ENCODE data around the gene CREB3L2. TPM values are rescaled to one million over a fixed set of nuclear protein-coding genes. Genes with fewer than 3 reads are reported as not detected.

Gene CREB3L2
- total RNA-seq, 3 donors from 2014 or later (not counting 1 experiment from before 2014, with no cell fraction given), result 45.9 to 54.6 (median 52.5) TPM

- no peak for TF ChIP-seq CTCF (IDR thresholded peaks at IDR 0.05)
- Mint-ChIP-seq H3K36me3 (no peaks in the 10 kb centered on the region), H3K27me3 (ENCODE audit: low read depth in 2 of 2) (peaks cover 53 to 79% of the 10 kb centered on the region in 2 donors), H3K4me3 (no peak overlapping the region), H3K9me3 (no peaks in the 10 kb centered on the region), H3K4me1 (peaks cover 4 to 6% of the 10 kb centered on the region in 2 donors), H3K27ac (no peak overlapping the region)
- Histone ChIP-seq H3K4me1 (ENCODE audit: control insufficient read depth, insufficient read depth, low read length) (peaks cover 13% of the 10 kb centered on the region), H3K9me3 (ENCODE audit: control insufficient read depth, insufficient read depth, low read length) (no peaks in the 10 kb centered on the region), H3K27me3 (ENCODE audit: control insufficient read depth, insufficient read depth, low read length) (peaks cover 39% of the 10 kb centered on the region), H3K36me3 (ENCODE audit: control insufficient read depth, insufficient read depth, low read length) (no peaks in the 10 kb centered on the region), H3K4me3 (ENCODE audit: low read length) (no peak overlapping the region), H3K27ac (ENCODE audit: low read length) (no peak overlapping the region)
- ATAC-seq (no peak), DNase-seq (no peak)
- WGBS (ENCODE audit: insufficient coverage), result 78% methylated on average over 8 of the region's 8 CpGs
- intact Hi-C loops (cut with micrococcal nuclease), result no loop called here
Measured at GRCh38 chr7:137844677-137845425, 157.0 kb downstream of the CREB3L2 start.

- Histone ChIP-seq H3K27me3 (ENCODE audit: control insufficient read depth, insufficient read depth, low read length) (peaks cover 16% of the 10 kb centered on the region), H3K4me1 (ENCODE audit: control insufficient read depth, insufficient read depth, low read length) (no peaks in the 10 kb centered on the region), H3K4me3 (ENCODE audit: low read length) (no peak overlapping the region), H3K9me3 (ENCODE audit: control insufficient read depth, insufficient read depth, low read length) (no peaks in the 10 kb centered on the region), H3K36me3 (ENCODE audit: control insufficient read depth, insufficient read depth, low read length) (no peaks in the 10 kb centered on the region), H3K27ac (ENCODE audit: low read length) (no peak overlapping the region)
- TF ChIP-seq CTCF (IDR thresholded peaks at IDR 0.05), result no peak
- H3K27ac Mint-ChIP-seq, result no peak overlapping the region
- DNase-seq, result no peak
- 85% methylated on average over 3 of the region's 6 CpGs for WGBS (ENCODE audit: insufficient coverage)
- no peak for ATAC-seq
- H3K9me3 Mint-ChIP-seq, result no peaks in the 10 kb centered on the region
- H3K4me1 Mint-ChIP-seq, result no peaks in the 10 kb centered on the region
- intact Hi-C loops (cut with micrococcal nuclease), result no loop called here
- H3K36me3 Mint-ChIP-seq, result no peaks in the 10 kb centered on the region
- no peak overlapping the region for H3K4me3 Mint-ChIP-seq
- H3K27me3 Mint-ChIP-seq (ENCODE audit: low read depth in 2 of 2), result peaks cover 40 to 70% of the 10 kb centered on the region in 2 donors
Measured at GRCh38 chr7:137839903-137840779, 161.7 kb downstream of the CREB3L2 start.

GRCh38 chr7:137838706-137839315 lies 163.1 kb downstream of the CREB3L2 start:
- Histone ChIP-seq H3K4me3 (ENCODE audit: low read length) (no peak overlapping the region), H3K9me3 (ENCODE audit: control insufficient read depth, insufficient read depth, low read length) (no peaks in the 10 kb centered on the region), H3K27ac (ENCODE audit: low read length) (no peak overlapping the region), H3K4me1 (ENCODE audit: control insufficient read depth, insufficient read depth, low read length) (no peaks in the 10 kb centered on the region), H3K27me3 (ENCODE audit: control insufficient read depth, insufficient read depth, low read length) (peaks cover 6% of the 10 kb centered on the region), H3K36me3 (ENCODE audit: control insufficient read depth, insufficient read depth, low read length) (no peaks in the 10 kb centered on the region)
- ATAC-seq, result no peak
- Mint-ChIP-seq H3K27ac (no peak overlapping the region), H3K4me3 (no peak overlapping the region), H3K4me1 (no peaks in the 10 kb centered on the region), H3K27me3 (ENCODE audit: low read depth in 2 of 2) (peaks cover 32 to 60% of the 10 kb centered on the region in 2 donors), H3K36me3 (no peaks in the 10 kb centered on the region), H3K9me3 (no peaks in the 10 kb centered on the region)
- intact Hi-C loops (cut with micrococcal nuclease), result no loop called here
- DNase-seq, result no peak
- WGBS (ENCODE audit: insufficient coverage), result 79% methylated on average over 7 of the region's 7 CpGs
- TF ChIP-seq CTCF (IDR thresholded peaks at IDR 0.05), result no peak

Data from natural killer cell (primary cell).